Peyer's patch (tissue), 4 donors: Measurements from ENCODE around the gene INPP4A.

Experiments
- POLR2A ChIP-seq, 2 donors: fragments of 450-650 bp; IDR thresholded peaks; one replicate each; pipeline ENCODE4 v1.5.1; 2017; ENCODE audit warnings: antibody characterized with exemption in 2 of 2, mild to moderate bottlenecking in 2 of 2, moderate library complexity in 2 of 2
- TF ChIP-seq, protein P1 (sequence below), 6 experiments: fragments of 450-650 bp in 4 of 6; fragments of 200-600 bp in 2 of 6; sonication (generic) in 1 of 6; IDR thresholded peaks; one replicate each; pipeline ENCODE4 v1.5.1; 2017 to 2019; ENCODE audit warnings: antibody characterized with exemption in 6 of 6, mild to moderate bottlenecking in 3 of 6, moderate library complexity in 1 of 6

DNA sequence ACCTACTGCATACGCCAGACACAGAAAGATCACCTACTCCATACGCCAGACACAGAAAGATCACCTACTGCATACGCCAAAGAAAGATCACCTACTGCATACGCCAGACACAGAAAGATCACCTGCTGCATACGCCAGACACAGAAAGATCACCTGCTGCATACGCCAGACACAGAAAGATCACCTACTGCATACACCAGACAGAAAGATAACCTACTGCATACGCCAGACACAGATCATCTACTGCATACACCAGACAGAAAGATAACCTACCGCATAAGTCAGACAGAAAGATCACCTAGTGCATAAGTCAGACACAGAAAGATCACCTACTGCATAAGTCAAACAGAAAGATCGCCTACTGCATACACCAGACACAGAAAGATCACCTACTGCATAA lies 137.9 kb downstream of the INPP4A start:
- TF ChIP-seq, protein P1, sequence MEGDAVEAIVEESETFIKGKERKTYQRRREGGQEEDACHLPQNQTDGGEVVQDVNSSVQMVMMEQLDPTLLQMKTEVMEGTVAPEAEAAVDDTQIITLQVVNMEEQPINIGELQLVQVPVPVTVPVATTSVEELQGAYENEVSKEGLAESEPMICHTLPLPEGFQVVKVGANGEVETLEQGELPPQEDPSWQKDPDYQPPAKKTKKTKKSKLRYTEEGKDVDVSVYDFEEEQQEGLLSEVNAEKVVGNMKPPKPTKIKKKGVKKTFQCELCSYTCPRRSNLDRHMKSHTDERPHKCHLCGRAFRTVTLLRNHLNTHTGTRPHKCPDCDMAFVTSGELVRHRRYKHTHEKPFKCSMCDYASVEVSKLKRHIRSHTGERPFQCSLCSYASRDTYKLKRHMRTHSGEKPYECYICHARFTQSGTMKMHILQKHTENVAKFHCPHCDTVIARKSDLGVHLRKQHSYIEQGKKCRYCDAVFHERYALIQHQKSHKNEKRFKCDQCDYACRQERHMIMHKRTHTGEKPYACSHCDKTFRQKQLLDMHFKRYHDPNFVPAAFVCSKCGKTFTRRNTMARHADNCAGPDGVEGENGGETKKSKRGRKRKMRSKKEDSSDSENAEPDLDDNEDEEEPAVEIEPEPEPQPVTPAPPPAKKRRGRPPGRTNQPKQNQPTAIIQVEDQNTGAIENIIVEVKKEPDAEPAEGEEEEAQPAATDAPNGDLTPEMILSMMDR (IDR thresholded peaks at IDR 0.05): no peak
- TF ChIP-seq POLR2A (IDR thresholded peaks at IDR 0.05): no peak
